H1 (cell line): ENCODE results near the gene HRCT1. TPM values are rescaled to one million over a fixed set of nuclear protein-coding genes. Genes with fewer than 3 reads are reported as not detected.

Experiments used
- CTCF ChIA-PET: fragments of 300-600 bp; sonication (Branson Sonifier 250); formaldehyde crosslinking; loops from one replicate; lab custom pipeline; 2021; ENCODE audit not compliant: partially characterized antibody; lab: Charles Lee
- POLR2A ChIA-PET: fragments of 300-600 bp; sonication (Branson Sonifier 250); formaldehyde crosslinking; loops from one replicate; lab custom pipeline; 2021; ENCODE audit warnings: inconsistent platforms; ENCODE audit not compliant: partially characterized antibody; lab: Charles Lee
- DNase-seq, 2 experiments: peaks; one replicate each; pipeline versions ENCODE4 v3.0.0 to v3.0.0-alpha.2; 2010 to 2022; ENCODE audit warnings: low spot score in 2 of 2, low read depth in 1 of 2, mixed read lengths in 1 of 2
- FAIRE-seq: peaks from 2 replicates; lab custom pipeline; 2011; peaks lifted over from hg19 to GRCh38; lab: Jason Lieb, UNC
- H2AFZ ChIP-seq: 2 replicates; pipeline ENCODE4 v1.8.1; 2012; ENCODE audit warnings: low read length, inconsistent platforms
- H2AK5ac ChIP-seq: 2 replicates; pipeline ENCODE4 v1.6.1; 2013; ENCODE audit warnings: low read depth, low read length
- H2BK120ac ChIP-seq: replicated peaks from 2 replicates; pipeline ENCODE3; 2013; ENCODE audit warnings: low read depth, low read length, inconsistent platforms
- H2BK12ac ChIP-seq: 2 replicates; pipeline ENCODE4 v1.6.1; 2013; ENCODE audit warnings: low read depth, low read length
- H2BK15ac ChIP-seq: 2 replicates; pipeline ENCODE4 v1.6.1; 2013; ENCODE audit warnings: low read length
- H2BK20ac ChIP-seq: 2 replicates; pipeline ENCODE4 v1.6.1; 2013; ENCODE audit warnings: low read length
- H2BK5ac ChIP-seq: 2 replicates; pipeline ENCODE4 v1.6.1; 2013; ENCODE audit warnings: low read depth, low read length
- H3K14ac ChIP-seq: 2 replicates; pipeline ENCODE4 v1.6.1; 2013; ENCODE audit warnings: inconsistent platforms; ENCODE audit not compliant: insufficient read length
- H3K18ac ChIP-seq: 2 replicates; pipeline ENCODE4 v1.6.1; 2013; ENCODE audit warnings: low read length; ENCODE audit errors: extremely low read depth
- H3K23ac ChIP-seq: 2 replicates; pipeline ENCODE4 v1.6.1; 2013; ENCODE audit warnings: inconsistent platforms; ENCODE audit not compliant: insufficient read length
- H3K23me2 ChIP-seq: 2 replicates; pipeline ENCODE4 v1.6.1; 2013; ENCODE audit warnings: low read depth, low read length
- H3K27ac ChIP-seq: 2 replicates; pipeline ENCODE4 v1.6.1; 2011; ENCODE audit warnings: low read depth, low read length, inconsistent platforms
- H3K27me3 ChIP-seq, 4 experiments: replicated peaks in 1 of 4; 1 replicate in 1 of 4; 2 replicates in 3 of 4; pipeline versions ENCODE4 v1.6.1 to v1.8.1; 2011 to 2013; ENCODE audit warnings: low read length in 3 of 4, mild to moderate bottlenecking in 3 of 4, inconsistent platforms in 2 of 4, mixed read lengths in 2 of 4, moderate library complexity in 1 of 4; ENCODE audit not compliant: control insufficient read depth in 3 of 4, insufficient read depth in 3 of 4; ENCODE audit errors: extremely low read depth in 1 of 4
- H3K36me3 ChIP-seq, 4 experiments: 2 replicates each; pipeline versions ENCODE4 v1.6.1 to v1.8.1; 2011 to 2013; ENCODE audit warnings: mild to moderate bottlenecking in 4 of 4, low read length in 3 of 4, moderate library complexity in 2 of 4, control low read depth in 1 of 4, inconsistent platforms in 1 of 4; ENCODE audit not compliant: insufficient read depth in 4 of 4, control insufficient read depth in 2 of 4
- H3K4ac ChIP-seq: replicated peaks from 2 replicates; pipeline ENCODE3; 2013; ENCODE audit warnings: low read length, low read depth, mixed read lengths, inconsistent platforms; ENCODE audit not compliant: insufficient read length
- H3K4me1 ChIP-seq, 4 experiments: replicated peaks in 1 of 4; 1 replicate in 1 of 4; 2 replicates in 3 of 4; pipeline versions ENCODE4 v1.6.1 to v1.8.1; 2011 to 2013; ENCODE audit warnings: low read length in 3 of 4, inconsistent platforms in 2 of 4, mixed read lengths in 1 of 4; ENCODE audit not compliant: insufficient read depth in 4 of 4, control insufficient read depth in 3 of 4
- H3K4me2 ChIP-seq, 2 experiments: 2 replicates each; pipeline versions ENCODE4 v1.6.1 to v1.8.1; 2011 to 2013; ENCODE audit warnings: low read depth in 2 of 2, low read length in 2 of 2, control low read depth in 1 of 2, inconsistent platforms in 1 of 2, mild to moderate bottlenecking in 1 of 2; ENCODE audit not compliant: insufficient read depth in 1 of 2
- H3K4me3 ChIP-seq, 4 experiments: fragments of 200-600, 300-600 bp in 1 of 4; sonication (generic), shearing (Covaris generic), sonication (Bioruptor Twin) in 1 of 4; 2 replicates each; pipeline versions ENCODE4 v1.5.1 to v1.8.1; 2011 to 2016; ENCODE audit warnings: low read length in 4 of 4, low read depth in 3 of 4, control low read depth in 2 of 4, inconsistent platforms in 2 of 4, mild to moderate bottlenecking in 2 of 4, mixed read lengths in 1 of 4, moderate library complexity in 1 of 4; ENCODE audit not compliant: insufficient read depth in 2 of 4; ENCODE audit errors: extremely low read depth in 1 of 4
- H3K56ac ChIP-seq: replicated peaks from 2 replicates; pipeline ENCODE3; 2013; ENCODE audit warnings: low read depth, mild to moderate bottlenecking, mixed read lengths, low read length, inconsistent platforms; ENCODE audit not compliant: insufficient read length
- H3K79me1 ChIP-seq: 2 replicates; pipeline ENCODE4 v1.6.1; 2013; ENCODE audit warnings: low read depth, low read length, control low read depth
- H3K79me2 ChIP-seq, 2 experiments: 2 replicates each; pipeline versions ENCODE4 v1.6.1 to v1.8.1; 2012 to 2013; ENCODE audit warnings: low read length in 2 of 2, mild to moderate bottlenecking in 2 of 2, inconsistent platforms in 1 of 2; ENCODE audit not compliant: insufficient read depth in 2 of 2, control insufficient read depth in 1 of 2
- H3K9ac ChIP-seq, 4 experiments: replicated peaks in 1 of 4; 1 replicate in 1 of 4; 2 replicates in 3 of 4; pipeline versions ENCODE4 v1.6.1 to v1.8.1; 2011 to 2013; ENCODE audit warnings: low read depth in 3 of 4, low read length in 3 of 4, control low read depth in 2 of 4, mild to moderate bottlenecking in 2 of 4, moderate library complexity in 2 of 4, inconsistent platforms in 1 of 4; ENCODE audit errors: extremely low read depth in 1 of 4
- H3K9me3 ChIP-seq, 2 experiments: 2 replicates each; pipeline versions ENCODE4 v1.6.1 to v1.8.1; 2012 to 2013; ENCODE audit warnings: mild to moderate bottlenecking in 2 of 2, moderate library complexity in 2 of 2, control low read depth in 1 of 2, inconsistent platforms in 1 of 2, low read depth in 1 of 2, low read length in 1 of 2, mixed read lengths in 1 of 2; ENCODE audit not compliant: insufficient read depth in 2 of 2
- H4K20me1 ChIP-seq, 2 experiments: replicated peaks in 1 of 2; 2 replicates each; pipeline versions ENCODE3 to v1.8.1; 2011 to 2013; ENCODE audit warnings: inconsistent platforms in 2 of 2, low read length in 2 of 2, mild to moderate bottlenecking in 1 of 2; ENCODE audit not compliant: insufficient read depth in 2 of 2, control insufficient read depth in 1 of 2
- H4K5ac ChIP-seq: 2 replicates; pipeline ENCODE4 v1.6.1; 2013; ENCODE audit warnings: low read length, low read depth, mixed read lengths, inconsistent platforms; ENCODE audit not compliant: insufficient read length
- H4K8ac ChIP-seq: 2 replicates; pipeline ENCODE4 v1.8.0; 2013; ENCODE audit warnings: mild to moderate bottlenecking, moderate library complexity, low read length, inconsistent platforms; ENCODE audit not compliant: insufficient read depth; ENCODE audit errors: extremely low read depth
- H4K91ac ChIP-seq: replicated peaks from 2 replicates; pipeline ENCODE3; 2013; ENCODE audit warnings: low read length, mixed read lengths, inconsistent platforms; ENCODE audit not compliant: insufficient read length
- BRCA1 ChIP-seq: IDR thresholded peaks from 2 replicates; pipeline ENCODE4 v1.6.1; 2012; ENCODE audit warnings: low read depth, low read length, improper control_type of control experiment
- JUN ChIP-seq: IDR thresholded peaks from 2 replicates; pipeline ENCODE4 v1.6.1; 2011; ENCODE audit warnings: low read depth, mild to moderate bottlenecking, improper control_type of control experiment, low read length
- KDM1A ChIP-seq: fragments of 200-600, 300-600 bp; sonication (generic); IDR thresholded peaks from 2 replicates; pipeline ENCODE4 v1.7.1; 2016; ENCODE audit warnings: mild to moderate bottlenecking, low read length, borderline replicate concordance
- RAD21 ChIP-seq, 2 experiments: IDR thresholded peaks in 1 of 2; conservative IDR thresholded peaks in 1 of 2; 2 replicates each; pipeline ENCODE4 v1.6.1; 2011; ENCODE audit warnings: low read depth in 2 of 2, low read length in 2 of 2, improper control_type of control experiment in 1 of 2, inconsistent platforms in 1 of 2, mild to moderate bottlenecking in 1 of 2, moderate library complexity in 1 of 2
- RNF2 ChIP-seq: fragments of 200-900, 300-1000 bp; sonication (generic); IDR thresholded peaks from 2 replicates; pipeline ENCODE4 v1.7.1; 2016; ENCODE audit warnings: borderline replicate concordance, low read depth, mild to moderate bottlenecking, antibody characterized with exemption, low read length; ENCODE audit not compliant: poor library complexity, severe bottlenecking; ENCODE audit errors: missing control alignments
- WGBS, 2 experiments: shearing (Covaris generic) in 1 of 2; methylation state at CpG; one replicate each; pipeline versions ENCODE4 v1.1.6 to v1.1.7; 2013 to 2015; ENCODE audit warnings: low lambda C conversion rate in 2 of 2, mixed read lengths in 2 of 2, inconsistent platforms in 1 of 2, low coverage in 1 of 2, missing lambda C conversion rate in 1 of 2; ENCODE audit not compliant: insufficient replicate concordance in 2 of 2, insufficient coverage in 1 of 2, insufficient read length in 1 of 2; ENCODE audit errors: extremely low coverage in 1 of 2, missing lambda C conversion rate in 1 of 2; 5-methylcytosine and 5-hydroxymethylcytosine counted together
- polyA plus RNA-seq, 7 experiments: library from polyadenylated mRNA; depleted of rRNA in 3 of 7; stranded (reverse) in 5 of 7; unstranded in 2 of 7; fragments of >200 nt in 5 of 7; fragments of 200-250 nt in 2 of 7; gene quantifications; 1 replicate in 5 of 7; 2 replicates in 1 of 7; 4 replicates in 1 of 7; pipeline versions ENCODE4 v1.2.1 to v1.2.3, GENCODE V29; 2011 to 2013; ENCODE audit warnings: missing spikeins in 2 of 7, mixed read lengths in 2 of 7
- total RNA-seq: library from RNA; stranded (reverse); fragmentation: NEBNext Ultra II Directional; extraction: Animal tissue kit (Norgen Biotek cat#: 25700); gene quantifications from 2 replicates; pipeline ENCODE4 v1.2.1, GENCODE V29; 2021

HRCT1 gene
- total and polyA plus RNA-seq, 2 of the 8 experiments (the other 6 are each of a cell fraction or from before 2014, with no cell fraction given), result not detected

DNA sequence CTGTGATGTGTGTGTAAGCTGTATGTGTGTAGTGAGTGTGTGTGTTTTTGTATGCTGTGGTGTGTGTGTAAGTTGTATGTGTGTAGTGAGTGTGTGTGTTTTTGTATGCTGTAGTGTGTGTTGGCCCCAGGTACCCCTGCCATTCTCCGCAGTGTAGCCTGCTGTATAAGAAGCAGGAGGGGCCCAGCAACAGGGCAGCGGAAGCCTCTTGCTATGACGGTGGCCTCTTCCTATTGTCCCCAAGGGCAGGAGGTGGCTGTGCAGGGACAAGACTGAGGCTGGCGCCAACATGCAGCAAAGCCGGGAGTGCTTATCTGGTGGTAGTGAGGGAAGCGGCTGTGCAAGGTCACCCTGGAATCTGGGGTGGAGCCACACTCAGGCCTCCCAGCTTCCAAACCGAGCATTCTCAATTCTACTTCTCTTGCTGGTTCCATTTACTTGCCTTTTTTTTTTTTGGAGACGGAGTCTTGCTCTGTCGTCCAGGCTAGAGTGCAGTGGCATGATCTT lies 8.4 kb downstream of the HRCT1 start:
- H3K9ac ChIP-seq, result peak overlapping the region in 1 of 4 experiments; percentile 60; a peak in 1 of 7 replicates
- peaks cover 3% of the 10 kb centered on the region; the same call in 1 of the 2 replicates for H3K23me2 ChIP-seq
- H3K4ac ChIP-seq, result no peak overlapping the region
- H3K18ac ChIP-seq, result no peak overlapping the region
- no peak overlapping the region for H3K27ac ChIP-seq
- no peak overlapping the region for H2BK12ac ChIP-seq
- no peak overlapping the region for H2AK5ac ChIP-seq
- H2BK15ac ChIP-seq, result no peak overlapping the region
- no peak for TF ChIP-seq RNF2
- no peak for TF ChIP-seq RAD21 (IDR thresholded peaks at IDR 0.05 in 1 of 2, conservative IDR thresholded peaks at IDR 0.05 in 1 of 2; ENCODE audit: low read depth in 2 of 2, low read length in 2 of 2)
- no peak for TF ChIP-seq JUN
- TF ChIP-seq BRCA1, result no peak
- no peak for TF ChIP-seq KDM1A
- no peaks in the 10 kb centered on the region for H4K20me1 ChIP-seq
- H3K4me2 ChIP-seq, result no peak overlapping the region
- DNase-seq, result no peak
- H2AFZ ChIP-seq, result no peak overlapping the region
- no peak overlapping the region for H3K23ac ChIP-seq
- no peak overlapping the region for H4K91ac ChIP-seq
- no peaks in the 10 kb centered on the region; a peak in 1 of 7 replicates for H3K27me3 ChIP-seq
- no peak overlapping the region for H2BK20ac ChIP-seq
- peak overlapping the region; percentile 92; the same call in 1 of the 2 replicates for H2BK5ac ChIP-seq
- no peak overlapping the region for H3K4me3 ChIP-seq
- H4K8ac ChIP-seq, result no peak overlapping the region
- H2BK120ac ChIP-seq, result no peak overlapping the region
- 0 out of 2 replicates have a peak, but pooled peaks cover under 1% of the 10 kb centered on the region for H3K79me1 ChIP-seq
- CTCF ChIA-PET, result interaction anchor here (0.6 to 1.5 kb wide), 3 partner anchors 10 to 255 kb away, joined by 3 to 5 read pairs (median 4); partner anchors contain the start of gene CCIN
- H4K5ac ChIP-seq, result no peak overlapping the region
- FAIRE-seq, result peak; percentile 97
- POLR2A ChIA-PET, result no interaction called here
- 83% methylated on average over 9 of the region's 9 CpGs; no CpG with 5 or more reads in 1 of the 2 experiments for WGBS, 2 experiments
- no peaks in the 10 kb centered on the region for H3K79me2 ChIP-seq
- no peak overlapping the region for H3K14ac ChIP-seq
- H3K56ac ChIP-seq, result no peak overlapping the region
- no peaks in the 10 kb centered on the region for H3K9me3 ChIP-seq
- H3K4me1 ChIP-seq, result peaks cover 3 to 6% (median 5%) of the 10 kb centered on the region in 4 experiments; a peak in 5 of 7 replicates
- no peaks in the 10 kb centered on the region for H3K36me3 ChIP-seq
